SIG-M5 (cell line): ENCODE results near the gene INPP5K.
"Not testable (repeated sequence)": the region's sequence is repeated elsewhere in the genome, so short reads cannot be mapped to it uniquely, and the experiment has no call there.

Experiments
- DNase-seq: peaks from one replicate; lab custom pipeline; 2025; lab: John Stamatoyannopoulos, UW

Gene INPP5K

DNA sequence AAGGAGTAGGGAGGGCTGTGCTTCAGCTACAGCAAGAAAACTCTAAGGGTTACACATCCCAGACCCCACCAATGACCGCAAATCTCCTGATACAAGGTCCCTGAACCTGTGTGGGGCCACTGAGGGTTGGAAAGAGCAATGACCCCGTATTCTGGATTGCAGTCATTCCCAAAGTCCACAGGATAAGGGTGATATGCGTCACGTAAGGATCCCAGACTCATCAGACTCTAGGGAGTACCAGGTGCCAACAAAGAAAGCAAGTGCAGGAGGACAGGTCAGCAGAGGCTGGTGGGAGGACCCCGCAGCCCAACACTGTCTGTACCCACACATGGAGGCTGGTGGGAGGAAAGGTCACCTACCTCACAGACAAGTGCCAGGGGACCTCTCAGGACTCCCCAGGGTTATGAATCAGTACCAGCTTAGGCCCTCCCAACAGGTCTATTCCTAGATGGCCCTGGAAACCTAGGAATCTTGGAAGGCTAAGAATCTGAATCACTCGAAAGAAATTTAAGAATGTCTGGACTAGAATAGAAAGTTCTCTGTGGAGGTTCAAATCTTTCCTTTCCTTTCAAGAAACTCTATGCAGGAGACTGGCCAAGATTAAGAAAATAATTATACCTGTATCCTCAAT lies 30.0 kb upstream of the INPP5K start:
- DNase-seq: no peak

DNA sequence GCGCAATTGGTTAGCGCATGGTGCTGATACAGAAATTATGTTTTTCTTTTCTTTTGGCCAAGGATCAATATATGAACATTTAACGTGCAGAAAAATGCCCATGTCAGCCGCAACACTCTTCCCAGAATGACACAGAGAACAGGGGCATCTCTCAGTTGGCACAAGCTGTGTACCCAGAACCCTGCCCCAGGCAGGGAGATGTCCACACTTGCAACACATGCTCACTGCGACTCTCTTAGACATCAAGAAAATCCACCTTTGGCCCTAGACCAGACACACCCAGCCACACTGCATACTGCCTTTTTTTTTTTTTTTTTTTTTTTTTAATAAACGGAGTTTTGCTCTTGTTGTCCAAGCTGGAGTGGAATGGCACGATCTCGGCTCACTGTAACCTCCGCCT lies 29.2 kb upstream of the INPP5K start:
- no peak for DNase-seq

DNA sequence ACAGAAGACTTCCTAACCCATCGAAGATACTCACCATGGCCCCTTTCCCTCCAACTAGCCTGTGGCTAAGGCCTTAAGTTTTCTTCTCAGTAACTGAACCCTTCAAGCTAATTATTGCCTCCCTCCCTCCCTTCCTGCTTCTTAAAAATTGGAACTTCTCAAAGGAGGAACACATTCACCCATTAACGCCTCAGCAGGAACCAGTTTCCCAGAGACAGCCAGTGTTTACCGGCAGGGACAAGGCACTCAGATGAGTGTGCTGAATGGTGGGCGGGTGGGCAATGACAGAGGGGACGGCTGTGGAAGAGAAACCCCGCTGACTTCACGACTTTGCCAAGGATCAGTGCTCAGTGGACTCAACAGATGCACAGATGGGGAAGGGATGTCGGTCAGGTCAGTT lies 25.9 kb upstream of the INPP5K start:
- DNase-seq: no peak

DNA sequence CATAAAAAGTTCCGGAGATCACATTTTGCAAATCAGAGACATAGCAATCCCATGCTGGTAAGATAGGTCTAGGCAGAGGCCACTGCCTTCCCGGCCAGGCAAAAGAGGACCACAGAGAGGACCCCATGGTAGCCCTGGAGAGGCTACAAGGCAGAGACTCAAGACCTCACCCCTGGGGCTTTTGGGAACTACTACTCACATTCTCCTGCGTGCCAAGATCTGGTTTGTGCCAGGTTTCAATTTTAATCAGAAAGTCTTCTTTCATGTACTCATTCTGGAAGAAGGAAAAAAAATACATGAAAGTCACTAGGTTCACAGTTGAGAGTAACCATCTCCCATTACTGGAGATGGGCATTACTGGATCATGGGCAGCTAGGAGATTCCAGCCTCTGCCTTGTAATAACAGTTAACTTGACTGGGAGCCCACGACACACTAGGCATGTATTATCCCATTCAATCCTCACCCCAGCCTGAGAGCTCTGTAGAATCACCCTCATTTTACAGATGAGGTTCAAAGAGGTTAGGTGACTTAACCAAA lies 25.0 kb upstream of the INPP5K start:
- DNase-seq: no peak

DNA sequence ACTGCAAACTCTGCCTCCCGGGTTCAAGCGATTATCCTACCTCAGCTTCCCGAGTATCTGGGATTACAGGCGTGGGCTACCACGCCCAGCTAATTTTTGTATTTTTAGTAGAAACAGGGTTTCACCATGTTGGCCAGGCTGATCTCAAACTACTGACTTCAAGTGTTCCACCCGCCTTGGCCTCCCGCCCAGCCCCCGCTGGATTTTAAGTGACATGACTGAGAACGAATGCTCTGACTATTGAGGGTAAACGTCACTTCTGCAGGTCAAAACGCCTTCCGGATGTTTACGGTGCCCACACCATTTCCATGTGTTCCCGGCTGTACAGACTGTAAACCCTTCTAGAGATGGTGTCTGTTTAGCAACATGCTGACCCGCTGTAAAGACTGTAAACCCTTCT lies 23.4 kb upstream of the INPP5K start:
- DNase-seq: no peak

DNA sequence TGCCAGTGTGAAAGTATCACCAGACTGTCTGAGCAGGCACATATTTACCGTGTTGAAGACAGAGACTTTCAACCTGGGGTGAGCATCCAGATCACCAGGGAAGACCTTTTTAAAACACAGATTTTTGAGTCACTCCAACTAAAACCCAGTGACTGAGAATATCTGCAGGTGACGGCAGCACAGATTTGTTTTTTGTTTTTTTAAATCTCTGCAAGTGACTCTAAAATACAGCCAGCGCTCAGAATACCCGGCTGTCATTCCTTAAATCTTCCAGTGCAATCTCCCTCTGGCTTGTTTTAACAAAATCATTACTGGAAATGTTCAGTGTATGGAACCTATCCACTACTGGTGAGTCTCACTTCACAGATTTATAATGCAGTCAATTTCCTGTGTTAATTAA lies 19.3 kb upstream of the INPP5K start:
- DNase-seq: no peak

DNA sequence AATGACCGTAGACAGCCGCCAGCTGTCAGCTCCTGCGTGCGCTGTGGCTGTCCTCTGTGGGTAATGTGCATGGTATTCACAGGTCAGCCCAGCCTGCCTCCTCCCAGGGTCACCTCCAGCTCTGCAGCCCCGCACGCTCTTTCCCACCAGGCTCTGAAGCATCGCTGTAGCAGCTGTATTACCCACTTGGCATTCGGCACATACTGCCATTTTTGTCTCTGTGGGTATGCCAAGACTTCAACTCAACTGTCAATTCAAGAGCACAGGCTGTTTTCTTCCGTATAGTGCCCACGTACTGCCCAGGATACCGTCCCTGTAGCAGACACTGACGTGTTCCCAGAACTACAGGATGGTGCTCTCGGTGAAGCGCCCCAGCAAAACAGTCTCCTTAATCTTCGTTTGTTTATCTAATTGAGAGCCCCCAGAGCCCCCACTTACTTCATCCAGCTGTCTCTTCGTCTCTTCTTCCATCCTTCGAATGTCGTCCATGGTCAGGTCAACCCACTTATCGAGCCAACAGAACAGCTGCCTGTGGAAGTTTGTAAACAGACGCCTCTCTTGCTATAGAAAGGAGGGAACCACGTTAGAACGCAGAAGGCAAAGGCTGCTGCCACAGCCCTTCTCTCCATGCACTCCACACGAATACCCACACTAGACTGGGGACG lies 17.4 kb upstream of the INPP5K start:
- no peak for DNase-seq

DNA sequence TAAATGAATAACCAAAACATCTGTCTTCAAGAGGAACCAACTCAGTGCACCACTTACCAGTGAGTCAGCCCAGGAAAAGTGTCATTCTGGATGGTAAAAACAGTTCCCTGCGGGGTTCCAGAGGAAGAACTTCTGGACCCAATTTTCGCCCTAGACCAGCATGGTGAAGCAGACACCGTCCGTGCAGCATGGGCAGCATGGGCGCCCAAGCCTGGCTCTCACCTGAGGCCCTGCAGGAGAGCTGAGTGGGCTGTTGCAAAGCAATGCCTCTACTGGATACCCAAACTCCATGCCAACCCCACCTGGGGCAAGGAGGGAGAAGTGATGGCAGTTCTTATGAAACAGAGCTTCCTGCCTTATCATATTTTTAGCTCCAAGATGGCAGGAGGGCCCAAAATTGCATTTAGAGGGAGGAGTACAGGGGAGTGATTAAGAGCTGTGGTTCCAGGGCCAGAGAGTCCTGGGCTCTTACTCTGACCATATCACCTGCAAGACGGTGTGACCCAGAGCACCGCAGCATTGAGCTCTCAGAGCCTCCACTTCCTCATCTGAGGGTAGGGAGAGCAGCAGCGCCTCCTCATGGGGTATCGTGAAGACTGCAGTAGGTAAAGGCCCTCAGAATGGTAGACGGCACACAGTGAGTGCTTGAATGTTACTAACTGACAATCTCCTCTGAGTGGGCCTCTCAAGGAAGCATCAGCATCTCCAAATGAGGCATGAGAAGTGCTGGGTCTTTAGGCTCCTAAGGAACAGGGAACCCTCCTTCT lies 16.6 kb upstream of the INPP5K start:
- DNase-seq: no peak

DNA sequence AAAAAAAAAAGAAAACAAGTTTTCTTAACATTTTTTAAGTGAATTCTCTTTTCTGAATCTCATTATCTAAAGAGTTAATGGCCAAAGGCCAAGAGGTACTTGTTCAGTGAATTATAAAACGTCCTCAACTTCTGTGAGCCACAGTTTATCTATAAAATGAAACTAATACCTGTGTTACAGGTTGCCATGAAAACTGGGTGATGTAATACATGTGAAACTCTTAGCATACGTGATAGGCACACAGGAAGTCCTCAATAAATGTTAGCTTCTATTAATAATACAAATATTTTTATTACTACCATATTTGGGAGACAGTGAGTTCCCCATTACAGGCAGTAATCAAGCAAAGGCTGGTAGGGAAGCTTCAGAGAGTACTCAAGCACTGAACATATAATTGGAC lies 13.5 kb upstream of the INPP5K start:
- DNase-seq: no peak

DNA sequence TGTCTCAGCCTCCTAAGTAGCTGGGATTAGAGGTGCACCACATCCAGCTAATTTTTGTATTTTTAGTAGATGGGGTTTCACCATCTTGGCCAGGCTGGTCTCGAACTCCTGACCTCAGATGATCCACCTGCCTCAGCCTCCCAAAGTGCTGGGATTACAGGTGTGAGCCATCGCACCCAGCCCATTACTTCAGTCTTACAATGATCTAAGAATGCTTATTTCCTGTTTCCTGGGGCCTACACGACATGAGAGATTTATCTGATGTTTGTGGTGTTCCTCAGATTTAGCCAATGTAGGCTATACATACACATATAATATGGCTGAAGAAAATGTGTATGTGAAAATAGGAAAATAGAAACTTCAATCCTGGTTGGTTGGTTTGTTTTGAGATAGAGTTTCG lies 10.5 kb upstream of the INPP5K start:
- not testable (repeated sequence) for DNase-seq

DNA sequence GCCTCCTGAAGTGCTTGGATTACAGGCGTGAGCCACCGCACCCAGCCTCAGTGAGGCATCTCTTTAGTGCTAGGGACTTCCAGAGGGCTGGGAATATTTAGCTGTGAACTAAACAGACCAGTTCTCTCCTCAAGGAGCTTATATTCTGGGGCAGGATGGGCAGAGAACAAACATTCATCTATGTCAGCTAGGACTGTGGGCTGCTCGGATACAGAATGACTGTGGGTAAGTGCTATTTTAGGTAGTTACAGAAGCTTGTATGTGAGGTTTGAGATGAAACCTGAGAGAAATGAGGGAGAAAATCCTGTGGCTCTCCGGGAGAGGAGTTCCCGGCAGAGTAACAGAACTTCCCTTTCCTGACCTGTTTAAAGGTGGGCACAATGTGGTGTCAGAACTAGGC lies 6.2 kb upstream of the INPP5K start:
- no peak for DNase-seq

DNA sequence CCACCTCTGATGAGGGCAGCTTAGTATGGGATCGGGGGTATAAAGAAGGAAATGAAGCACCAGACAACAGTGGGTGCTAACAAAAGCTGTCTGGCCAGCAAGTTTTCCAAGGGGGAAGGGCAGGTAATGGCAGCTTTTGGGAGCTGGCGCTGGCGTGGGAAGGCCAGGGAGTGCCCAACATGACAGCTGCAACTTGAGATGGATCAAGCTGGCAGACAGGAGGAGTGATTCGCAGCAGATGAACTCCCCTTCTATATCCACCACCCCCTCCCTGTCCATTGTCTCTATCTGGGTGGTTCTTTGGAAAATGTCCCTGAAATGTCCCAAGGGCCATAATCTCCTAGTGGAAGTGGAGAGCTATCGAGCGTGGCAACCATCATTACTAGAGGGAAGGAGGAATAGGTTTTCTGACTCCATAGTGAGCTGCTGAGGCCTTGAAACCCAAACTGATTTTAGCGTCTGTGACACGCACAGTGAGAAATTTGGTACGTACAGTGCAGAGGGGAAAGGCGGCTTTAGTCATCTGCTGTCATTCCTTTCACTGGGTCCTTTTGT lies 4.8 kb upstream of the INPP5K start:
- no peak for DNase-seq

DNA sequence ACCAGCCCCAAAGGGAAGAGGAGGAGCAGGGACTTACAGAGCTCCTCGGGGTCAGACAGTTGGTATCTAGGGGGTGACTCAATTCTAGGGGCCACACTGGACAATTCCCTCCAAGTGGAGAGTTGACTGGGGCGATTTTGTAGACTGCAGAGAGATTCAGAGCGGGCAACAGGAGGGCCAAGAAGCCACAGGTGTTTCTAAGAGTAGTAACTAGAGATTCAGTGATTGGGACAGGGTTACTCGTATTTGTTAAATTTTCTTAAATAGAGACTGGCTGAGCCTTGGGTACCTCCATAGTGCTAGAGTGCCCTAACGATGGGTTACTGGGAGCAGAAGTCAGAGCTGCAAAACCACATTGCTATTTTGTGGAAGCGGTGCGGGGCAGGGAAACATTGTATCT lies 3.3 kb upstream of the INPP5K start:
- DNase-seq: no peak

DNA sequence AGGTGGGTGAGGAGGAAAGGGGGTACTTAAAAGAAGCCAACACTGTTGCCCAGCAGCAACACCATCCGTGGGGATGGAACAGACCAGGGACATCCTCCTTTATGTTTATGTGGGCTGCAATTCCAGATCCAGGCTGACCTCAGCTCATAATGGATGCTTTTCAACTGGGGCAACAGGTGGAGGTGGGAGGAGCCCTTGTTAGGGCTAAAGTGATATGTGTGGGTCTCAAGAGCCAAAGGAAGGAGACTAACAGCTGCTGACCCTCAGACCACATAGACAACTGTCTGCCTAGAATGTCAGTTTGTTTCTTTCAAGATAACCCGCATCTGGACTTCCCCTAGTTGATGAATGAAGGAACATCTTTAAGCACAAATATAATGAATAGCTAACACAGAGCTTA lies 2.0 kb upstream of the INPP5K start:
- DNase-seq: no peak

DNA sequence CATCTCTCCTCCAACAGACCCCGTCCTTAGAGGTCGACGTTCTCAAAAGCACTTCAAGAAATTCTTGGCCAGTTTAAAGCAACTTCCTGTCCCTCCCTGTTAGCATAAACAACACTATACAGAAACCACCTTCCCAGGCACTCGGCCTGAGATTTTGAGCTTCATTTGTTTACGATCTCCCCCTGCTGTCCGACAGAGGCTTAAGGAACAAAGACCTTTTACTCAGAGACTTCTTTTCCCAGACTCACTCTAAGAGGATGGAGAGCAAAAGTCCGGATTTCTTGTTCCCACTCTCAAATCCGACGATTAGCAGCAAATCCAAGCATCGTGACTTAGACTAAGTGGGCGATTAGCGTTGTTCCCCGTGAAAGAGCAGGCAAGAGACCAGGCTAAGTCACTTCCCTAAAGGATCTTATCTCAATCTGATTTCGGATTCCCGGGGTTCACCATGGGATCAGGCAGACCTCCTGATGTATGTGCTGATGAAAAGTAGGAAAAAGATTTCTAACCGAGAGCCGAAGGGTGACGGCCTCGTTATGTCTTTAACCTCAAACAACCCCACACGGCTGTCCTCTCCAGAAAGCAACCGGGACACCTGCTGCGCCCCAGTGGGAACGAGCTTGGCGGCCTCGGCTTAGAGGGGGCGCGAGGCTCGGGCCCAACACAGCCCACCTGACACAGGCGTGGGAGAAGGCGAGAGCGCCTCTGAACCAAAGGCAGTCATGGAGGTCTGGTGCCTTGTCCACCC lies 598 bp downstream of the INPP5K start:
- DNase-seq: no peak

DNA sequence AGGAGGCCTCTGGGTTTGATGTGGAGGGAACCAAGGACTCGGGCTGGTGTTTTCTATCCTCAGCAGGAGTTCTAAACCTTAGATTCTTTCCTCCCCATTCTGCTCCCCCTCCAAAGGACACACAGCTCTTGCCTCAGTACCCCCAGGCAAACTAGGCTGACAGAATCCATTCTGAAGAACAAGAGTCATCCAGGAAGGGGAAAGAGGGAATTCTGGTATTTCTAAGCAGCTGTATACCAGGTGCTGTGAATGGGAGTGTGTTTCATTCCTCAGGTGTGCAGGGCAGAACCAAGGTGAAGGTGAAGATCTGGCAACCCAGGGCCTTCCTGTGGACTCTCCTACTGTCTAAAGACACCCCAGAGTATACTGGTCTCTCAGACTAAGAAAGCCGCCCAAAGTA lies 4.1 kb downstream of the INPP5K start:
- DNase-seq: no peak

DNA sequence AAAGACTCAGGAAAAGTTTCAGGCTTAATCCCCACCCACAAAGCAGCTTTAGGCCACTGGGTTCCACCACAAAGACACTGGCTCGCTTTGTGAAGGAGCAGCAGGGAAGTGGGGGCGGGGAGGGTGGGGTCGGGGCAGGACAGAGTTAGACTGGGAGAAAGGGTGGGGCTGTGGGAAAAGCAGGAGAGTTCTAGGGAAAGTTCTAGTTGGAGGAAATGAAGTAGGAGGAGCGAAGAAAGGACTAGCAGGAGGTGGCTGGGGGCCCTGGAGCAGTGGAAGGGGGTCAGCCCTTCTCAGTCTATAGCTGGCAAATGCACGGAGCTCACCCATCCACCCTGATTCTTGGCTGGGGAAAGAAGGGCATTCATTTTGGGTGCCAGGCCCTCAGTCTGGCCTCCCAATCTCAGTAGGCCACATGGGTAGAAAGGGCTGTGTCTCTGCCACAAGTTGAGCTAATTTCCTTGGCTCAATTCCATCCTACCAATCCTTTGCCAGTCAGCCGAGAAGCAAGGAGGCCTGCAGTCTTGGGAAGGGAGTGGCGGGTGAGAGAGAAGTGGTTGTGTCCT lies 4.6 kb downstream of the INPP5K start:
- no peak for DNase-seq

DNA sequence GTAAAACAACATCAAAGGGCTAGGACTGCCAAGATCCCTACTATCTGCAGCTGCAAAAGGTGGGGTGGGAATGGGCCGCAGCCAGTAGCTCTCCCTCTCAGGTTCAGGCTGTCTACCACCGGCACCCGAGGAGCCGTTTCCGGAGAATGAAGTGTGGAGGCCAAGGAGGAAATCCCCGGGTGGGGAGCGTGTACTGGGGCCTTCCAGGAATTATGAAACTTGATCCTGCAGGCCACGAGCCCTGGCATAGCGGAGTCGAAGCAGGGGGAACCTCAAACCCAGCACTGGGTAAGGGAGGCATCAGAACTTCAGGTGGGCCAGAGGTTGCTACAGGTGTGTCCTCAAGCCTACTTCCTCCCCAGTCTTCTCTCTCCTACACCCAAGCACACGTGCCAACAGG lies 5.1 kb downstream of the INPP5K start:
- DNase-seq: no peak

DNA sequence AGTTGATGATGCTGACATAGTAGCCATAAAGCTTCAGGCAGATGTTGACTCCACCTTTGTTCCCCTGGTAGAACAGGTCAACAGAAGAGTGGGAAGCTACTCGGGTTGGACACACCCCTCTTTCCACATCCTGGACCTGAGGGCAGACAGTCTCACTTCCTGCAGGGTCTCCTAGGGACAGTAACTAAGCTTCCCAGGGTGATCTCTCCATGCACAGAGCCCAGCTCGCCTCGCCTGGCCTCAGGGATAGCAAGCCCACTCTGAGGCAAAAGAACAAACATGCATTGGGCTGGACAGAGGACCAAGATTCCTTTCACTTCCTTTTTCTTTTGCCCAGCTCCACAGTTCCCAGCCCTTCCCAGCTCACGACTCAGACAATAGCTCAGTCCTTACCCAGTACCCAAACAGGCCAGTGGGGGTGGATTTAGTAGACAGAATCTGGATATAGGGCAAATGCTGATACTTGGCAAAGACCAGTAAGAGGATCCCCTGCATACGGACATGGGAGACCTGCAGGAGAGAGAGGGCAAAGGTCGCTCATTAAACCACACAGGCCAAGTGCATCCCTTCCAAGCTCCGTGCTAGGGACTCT lies 7.0 kb downstream of the INPP5K start:
- DNase-seq: no peak

DNA sequence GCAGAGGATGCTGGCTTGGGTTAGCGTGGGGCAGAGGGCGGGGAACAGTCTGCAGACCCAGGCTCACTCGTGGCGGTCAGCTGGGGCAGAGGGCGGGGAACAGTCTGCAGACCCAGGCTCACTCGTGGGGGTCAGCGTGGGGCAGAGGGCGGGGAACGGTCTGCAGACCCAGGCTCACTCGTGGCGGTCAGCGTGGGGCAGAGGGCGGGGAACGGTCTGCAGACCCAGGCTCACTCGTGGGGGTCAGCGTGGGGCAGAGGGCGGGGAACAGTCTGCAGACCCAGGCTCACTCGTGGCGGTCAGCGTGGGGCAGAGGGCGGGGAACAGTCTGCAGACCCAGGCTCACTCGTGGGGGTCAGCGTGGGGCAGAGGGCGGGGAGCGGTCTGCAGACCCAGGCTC lies 7.7 kb downstream of the INPP5K start:
- not testable (repeated sequence) for DNase-seq

DNA sequence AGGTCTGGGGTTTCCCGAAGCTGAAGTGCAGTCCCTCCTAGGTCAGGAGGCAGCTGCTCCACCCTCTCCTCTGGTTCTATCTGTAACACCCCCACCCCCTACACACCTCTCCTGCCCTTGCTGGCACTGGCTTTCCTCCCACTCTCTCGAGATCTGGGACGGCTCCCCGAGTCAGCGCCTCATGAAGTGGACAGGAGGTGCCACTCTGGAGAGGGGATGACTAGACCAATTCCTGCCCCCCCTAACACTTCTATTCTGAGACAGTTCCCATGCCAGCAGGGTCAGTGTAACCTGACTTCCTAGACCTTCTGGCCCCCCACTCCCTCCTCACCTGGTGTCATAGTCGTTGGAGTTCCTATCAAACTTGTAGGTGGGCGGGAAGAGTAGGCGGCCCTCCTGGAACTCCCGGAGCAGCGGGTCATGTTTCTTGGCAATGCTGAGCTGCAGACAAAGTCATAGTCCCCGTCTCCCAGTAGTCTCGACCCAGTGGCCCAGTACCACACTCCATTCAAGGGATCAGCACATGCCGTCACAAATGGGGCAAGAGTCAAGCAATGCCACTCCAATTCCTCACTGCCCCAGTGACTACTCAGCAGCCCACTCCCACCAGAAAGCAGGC lies 9.7 kb downstream of the INPP5K start:
- DNase-seq: no peak
